WTC11 (cell line): Measurements from ENCODE around the gene WASF3. TPM values are rescaled to one million over a fixed set of nuclear protein-coding genes. Genes with fewer than 3 reads are reported as not detected.

Source experiments
- ATAC-seq: fragments of 200-7000 bp; cut with Tn5 transposase; 2 replicates; pipeline ENCODE4 v1.10.0; 2021; ENCODE audit warnings: mild to moderate bottlenecking, moderate library complexity
- CTCF ChIA-PET: fragments of 300-600 bp; sonication (Branson Sonifier 250); formaldehyde crosslinking; loops from one replicate; lab custom pipeline; 2021; ENCODE audit warnings: antibody characterized with exemption; lab: Charles Lee
- POLR2A ChIA-PET: fragments of 350-600 bp; sonication (Branson Sonifier 250); formaldehyde crosslinking; loops from one replicate; lab custom pipeline; 2021; ENCODE audit warnings: antibody characterized with exemption; lab: Charles Lee
- DNase-seq: peaks from one replicate; pipeline ENCODE4 v3.0.0; 2021; ENCODE audit warnings: low spot score
- H3K27ac Mint-ChIP-seq: 2 replicates; pipeline ENCODE4 v1.8.0; 2021; ENCODE audit warnings: mixed read lengths
- H3K27me3 Mint-ChIP-seq: 2 replicates; pipeline ENCODE4 v1.8.0; 2021; ENCODE audit warnings: low read depth, mild to moderate bottlenecking, moderate library complexity, mixed read lengths
- H3K36me3 Mint-ChIP-seq: 2 replicates; pipeline ENCODE4 v1.8.0; 2021; ENCODE audit warnings: mixed read lengths
- H3K4me1 Mint-ChIP-seq: 2 replicates; pipeline ENCODE4 v1.8.0; 2022; ENCODE audit warnings: mixed read lengths
- H3K4me3 Mint-ChIP-seq: 2 replicates; pipeline ENCODE4 v1.8.0; 2021; ENCODE audit warnings: mild to moderate bottlenecking, moderate library complexity, mixed read lengths
- H3K9me3 Mint-ChIP-seq: 2 replicates; pipeline ENCODE4 v1.8.0; 2021; ENCODE audit warnings: mixed read lengths
- CREB1 ChIP-seq: sonication (generic); formaldehyde crosslinking; IDR thresholded peaks from 2 replicates; pipeline ENCODE4 v1.8.0; 2023; ENCODE audit warnings: mild to moderate bottlenecking, missing genetic modification reagents
- ELF4 ChIP-seq: sonication (generic); formaldehyde crosslinking; IDR thresholded peaks from 2 replicates; pipeline ENCODE4 v1.8.1; 2022; ENCODE audit warnings: low read depth, mild to moderate bottlenecking, moderate library complexity, missing genetic modification reagents
- FOXK1 ChIP-seq: sonication (generic); formaldehyde crosslinking; IDR thresholded peaks from 2 replicates; pipeline ENCODE4 v1.8.0; 2022; ENCODE audit warnings: mild to moderate bottlenecking, moderate library complexity, missing genetic modification reagents
- GABPB1 ChIP-seq: sonication (generic); formaldehyde crosslinking; IDR thresholded peaks from 2 replicates; pipeline ENCODE4 v1.8.1; 2023; ENCODE audit warnings: mild to moderate bottlenecking, missing genetic modification reagents
- GTF2I ChIP-seq: fragments of 250-450 bp; sonication (Bioruptor Pico); conservative IDR thresholded peaks from 2 replicates; pipeline ENCODE4 v1.4.0; 2021; ENCODE audit warnings: mild to moderate bottlenecking
- HMGA2 ChIP-seq: fragments of 250-450 bp; sonication (Bioruptor Pico); IDR thresholded peaks from 2 replicates; pipeline ENCODE4 v1.4.0; 2021; ENCODE audit warnings: mild to moderate bottlenecking, moderate library complexity
- JAZF1 ChIP-seq: fragments of 250-450 bp; sonication (Bioruptor Pico); IDR thresholded peaks from 2 replicates; pipeline ENCODE4 v1.9.0; 2021; ENCODE audit warnings: moderate library complexity, mild to moderate bottlenecking, inconsistent platforms
- JUN ChIP-seq: sonication (generic); formaldehyde crosslinking; IDR thresholded peaks from 2 replicates; pipeline ENCODE4 v1.8.0; 2023; ENCODE audit warnings: mild to moderate bottlenecking, missing genetic modification reagents
- NR2C2 ChIP-seq: sonication (generic); formaldehyde crosslinking; IDR thresholded peaks from 2 replicates; pipeline ENCODE4 v1.8.0; 2022; ENCODE audit warnings: mild to moderate bottlenecking, missing genetic modification reagents
- NR3C1 ChIP-seq: sonication (generic); formaldehyde crosslinking; conservative IDR thresholded peaks from 2 replicates; pipeline ENCODE4 v1.8.1; 2023; ENCODE audit warnings: low read depth, mild to moderate bottlenecking, missing genetic modification reagents
- SP1 ChIP-seq: sonication (generic); formaldehyde crosslinking; conservative IDR thresholded peaks from 2 replicates; pipeline ENCODE4 v1.8.1; 2022; ENCODE audit warnings: missing genetic modification reagents
- TEAD1 ChIP-seq: sonication (generic); formaldehyde crosslinking; IDR thresholded peaks from 2 replicates; pipeline ENCODE4 v1.8.0; 2022; ENCODE audit warnings: mild to moderate bottlenecking, missing genetic modification reagents
- ZNF263 ChIP-seq: sonication (generic); formaldehyde crosslinking; IDR thresholded peaks from 2 replicates; pipeline ENCODE4 v1.8.1; 2022; ENCODE audit warnings: low read depth, mild to moderate bottlenecking, moderate library complexity, missing genetic modification reagents
- ZNF317 ChIP-seq: sonication (generic); formaldehyde crosslinking; IDR thresholded peaks from 2 replicates; pipeline ENCODE4 v1.8.1; 2023; ENCODE audit warnings: low read depth, mild to moderate bottlenecking, moderate library complexity, missing genetic modification reagents, borderline replicate concordance
- total RNA-seq: library from RNA; stranded (reverse); gene quantifications from 3 replicates; pipeline ENCODE4 v1.2.3, GENCODE V29; 2021
- TF ChIP-seq, protein P1 (sequence below): sonication (generic); formaldehyde crosslinking; IDR thresholded peaks from 2 replicates; pipeline ENCODE4 v1.8.0; 2022; ENCODE audit warnings: mild to moderate bottlenecking, missing genetic modification reagents
- TF ChIP-seq, protein P2 (sequence below): sonication (generic); formaldehyde crosslinking; IDR thresholded peaks from 2 replicates; pipeline ENCODE4 v1.8.1; 2022; ENCODE audit warnings: low read depth, missing genetic modification reagents, borderline replicate concordance
- TF ChIP-seq, protein P3 (sequence below): sonication (generic); formaldehyde crosslinking; IDR thresholded peaks from 2 replicates; pipeline ENCODE4 v1.8.1; 2023; ENCODE audit warnings: mild to moderate bottlenecking, missing genetic modification reagents, moderate library complexity
- TF ChIP-seq, protein P4 (sequence below): fragments of 250-450 bp; sonication (Bioruptor Pico); conservative IDR thresholded peaks from 2 replicates; pipeline ENCODE4 v1.9.0; 2021; ENCODE audit warnings: mild to moderate bottlenecking
- TF ChIP-seq, protein P5 (sequence below): fragments of 250-450 bp; sonication (Bioruptor Pico); IDR thresholded peaks from 2 replicates; pipeline ENCODE4 v1.9.0; 2021; ENCODE audit warnings: mild to moderate bottlenecking, borderline replicate concordance

Gene WASF3
- total RNA-seq, 1 experiment from 2014 or later, result 26.8 TPM

DNA sequence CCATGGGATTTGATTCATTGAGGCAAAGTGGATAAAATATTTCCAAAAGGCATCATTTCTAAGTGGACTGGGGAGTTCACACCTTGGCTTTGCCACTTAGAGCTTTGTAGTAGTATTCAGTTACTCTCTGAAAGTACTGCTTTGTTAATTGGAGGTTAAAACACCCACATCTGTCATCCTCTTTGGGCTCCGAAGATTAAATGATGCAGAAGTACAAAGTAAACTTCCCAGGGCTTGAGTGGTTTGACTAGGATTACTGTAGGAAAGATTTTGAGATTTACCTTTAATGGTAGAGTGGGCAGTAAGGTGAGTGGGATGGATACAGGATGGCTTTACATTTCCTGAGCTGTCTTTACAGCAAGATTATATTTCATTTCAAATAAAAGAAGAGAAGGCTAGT lies 42.4 kb downstream of the WASF3 start (continued):
- TF ChIP-seq, protein P1, sequence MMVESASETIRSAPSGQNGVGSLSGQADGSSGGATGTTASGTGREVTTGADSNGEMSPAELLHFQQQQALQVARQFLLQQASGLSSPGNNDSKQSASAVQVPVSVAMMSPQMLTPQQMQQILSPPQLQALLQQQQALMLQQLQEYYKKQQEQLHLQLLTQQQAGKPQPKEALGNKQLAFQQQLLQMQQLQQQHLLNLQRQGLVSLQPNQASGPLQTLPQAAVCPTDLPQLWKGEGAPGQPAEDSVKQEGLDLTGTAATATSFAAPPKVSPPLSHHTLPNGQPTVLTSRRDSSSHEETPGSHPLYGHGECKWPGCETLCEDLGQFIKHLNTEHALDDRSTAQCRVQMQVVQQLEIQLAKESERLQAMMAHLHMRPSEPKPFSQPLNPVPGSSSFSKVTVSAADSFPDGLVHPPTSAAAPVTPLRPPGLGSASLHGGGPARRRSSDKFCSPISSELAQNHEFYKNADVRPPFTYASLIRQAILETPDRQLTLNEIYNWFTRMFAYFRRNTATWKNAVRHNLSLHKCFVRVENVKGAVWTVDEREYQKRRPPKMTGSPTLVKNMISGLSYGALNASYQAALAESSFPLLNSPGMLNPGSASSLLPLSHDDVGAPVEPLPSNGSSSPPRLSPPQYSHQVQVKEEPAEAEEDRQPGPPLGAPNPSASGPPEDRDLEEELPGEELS (CRISPR knock-in tag), result no peak
- TF ChIP-seq, all 79 proteins: peak for 0

DNA sequence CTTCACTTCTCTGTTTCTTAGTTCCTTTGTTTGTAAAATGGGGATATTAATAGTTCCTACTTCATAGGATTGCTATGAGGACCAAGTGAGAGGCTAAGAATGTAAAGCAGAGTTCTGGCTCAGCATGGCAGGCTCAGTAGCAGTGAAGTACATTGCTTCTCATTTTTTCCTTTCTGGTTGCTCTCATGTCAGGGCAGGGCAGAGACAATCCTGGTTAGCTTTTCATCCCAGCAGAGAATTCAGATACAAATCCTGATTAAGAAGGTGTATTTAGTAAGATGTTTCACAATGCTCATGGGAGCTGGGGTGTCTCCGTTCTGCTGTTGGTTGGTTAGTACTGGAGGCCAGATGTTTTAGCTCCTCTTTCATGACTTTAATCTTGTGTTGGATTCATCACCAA lies 42.9 kb downstream of the WASF3 start:
- ChIA-PET POLR2A (no interaction called here), CTCF (interaction anchor here (1.2 kb wide), 1 partner anchor 97 kb away, joined by 3 read pairs; no protein-coding TSS in a partner anchor)
- Mint-ChIP-seq H3K36me3 (peaks cover 5% of the 10 kb centered on the region; the same call in 1 of the 2 replicates), H3K9me3 (peaks cover 6% of the 10 kb centered on the region), H3K27ac (no peak overlapping the region), H3K4me1 (peaks cover 33% of the 10 kb centered on the region), H3K4me3 (no peak overlapping the region), H3K27me3 (no peaks in the 10 kb centered on the region)
- ATAC-seq (no peak), DNase-seq (no peak)
- TF ChIP-seq HMGA2 (CRISPR knock-in tag) (no peak), CREB1 (CRISPR knock-in tag) (no peak), GTF2I (CRISPR knock-in tag) (no peak), JAZF1 (no peak), NR3C1 (no peak), ZNF263 (no peak), NR2C2 (CRISPR knock-in tag) (no peak), JUN (CRISPR knock-in tag) (no peak), GABPB1 (CRISPR knock-in tag) (no peak), ZNF317 (CRISPR knock-in tag) (no peak), FOXK1 (CRISPR knock-in tag) (no peak), ELF4 (no peak), TEAD1 (CRISPR knock-in tag) (no peak), SP1 (CRISPR knock-in tag) (no peak)
- TF ChIP-seq, protein P2, sequence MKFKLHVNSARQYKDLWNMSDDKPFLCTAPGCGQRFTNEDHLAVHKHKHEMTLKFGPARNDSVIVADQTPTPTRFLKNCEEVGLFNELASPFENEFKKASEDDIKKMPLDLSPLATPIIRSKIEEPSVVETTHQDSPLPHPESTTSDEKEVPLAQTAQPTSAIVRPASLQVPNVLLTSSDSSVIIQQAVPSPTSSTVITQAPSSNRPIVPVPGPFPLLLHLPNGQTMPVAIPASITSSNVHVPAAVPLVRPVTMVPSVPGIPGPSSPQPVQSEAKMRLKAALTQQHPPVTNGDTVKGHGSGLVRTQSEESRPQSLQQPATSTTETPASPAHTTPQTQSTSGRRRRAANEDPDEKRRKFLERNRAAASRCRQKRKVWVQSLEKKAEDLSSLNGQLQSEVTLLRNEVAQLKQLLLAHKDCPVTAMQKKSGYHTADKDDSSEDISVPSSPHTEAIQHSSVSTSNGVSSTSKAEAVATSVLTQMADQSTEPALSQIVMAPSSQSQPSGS (CRISPR knock-in tag), result no peak
- TF ChIP-seq, protein P3, sequence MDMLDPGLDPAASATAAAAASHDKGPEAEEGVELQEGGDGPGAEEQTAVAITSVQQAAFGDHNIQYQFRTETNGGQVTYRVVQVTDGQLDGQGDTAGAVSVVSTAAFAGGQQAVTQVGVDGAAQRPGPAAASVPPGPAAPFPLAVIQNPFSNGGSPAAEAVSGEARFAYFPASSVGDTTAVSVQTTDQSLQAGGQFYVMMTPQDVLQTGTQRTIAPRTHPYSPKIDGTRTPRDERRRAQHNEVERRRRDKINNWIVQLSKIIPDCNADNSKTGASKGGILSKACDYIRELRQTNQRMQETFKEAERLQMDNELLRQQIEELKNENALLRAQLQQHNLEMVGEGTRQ (CRISPR knock-in tag), result no peak
- TF ChIP-seq, protein P4, sequence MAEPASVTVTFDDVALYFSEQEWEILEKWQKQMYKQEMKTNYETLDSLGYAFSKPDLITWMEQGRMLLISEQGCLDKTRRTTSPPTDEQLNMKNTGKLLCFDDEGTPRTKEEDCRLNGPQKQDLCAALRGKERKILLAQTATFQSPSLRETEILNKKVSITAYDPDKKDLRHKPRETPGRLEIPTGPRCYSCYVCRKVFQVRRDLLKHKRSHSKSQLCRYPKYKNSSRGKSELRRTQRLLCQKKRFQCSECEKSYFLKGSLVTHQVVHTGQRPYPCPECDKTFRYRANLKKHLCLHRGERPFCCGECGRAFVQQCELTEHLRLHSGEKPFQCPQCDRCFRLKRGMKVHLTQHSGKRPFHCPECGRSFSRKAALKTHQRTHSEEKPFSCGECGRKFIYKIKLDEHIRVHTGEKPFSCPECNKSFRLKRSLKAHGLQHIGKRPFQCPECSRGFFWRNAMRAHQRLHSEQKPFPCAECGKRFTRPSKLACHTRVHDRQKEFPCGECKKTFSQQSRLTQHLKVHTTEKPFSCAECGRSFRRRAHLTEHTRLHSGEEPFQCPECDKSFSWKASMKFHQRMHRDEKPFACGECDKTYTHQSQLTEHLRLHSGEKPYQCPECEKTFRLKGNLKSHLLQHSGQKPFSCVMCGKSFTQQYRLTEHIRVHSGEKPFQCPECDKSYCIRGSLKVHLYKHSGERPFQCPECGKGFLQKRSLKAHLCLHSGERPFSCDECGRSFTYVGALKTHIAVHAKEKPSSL (CRISPR knock-in tag), result no peak
- TF ChIP-seq, protein P5, sequence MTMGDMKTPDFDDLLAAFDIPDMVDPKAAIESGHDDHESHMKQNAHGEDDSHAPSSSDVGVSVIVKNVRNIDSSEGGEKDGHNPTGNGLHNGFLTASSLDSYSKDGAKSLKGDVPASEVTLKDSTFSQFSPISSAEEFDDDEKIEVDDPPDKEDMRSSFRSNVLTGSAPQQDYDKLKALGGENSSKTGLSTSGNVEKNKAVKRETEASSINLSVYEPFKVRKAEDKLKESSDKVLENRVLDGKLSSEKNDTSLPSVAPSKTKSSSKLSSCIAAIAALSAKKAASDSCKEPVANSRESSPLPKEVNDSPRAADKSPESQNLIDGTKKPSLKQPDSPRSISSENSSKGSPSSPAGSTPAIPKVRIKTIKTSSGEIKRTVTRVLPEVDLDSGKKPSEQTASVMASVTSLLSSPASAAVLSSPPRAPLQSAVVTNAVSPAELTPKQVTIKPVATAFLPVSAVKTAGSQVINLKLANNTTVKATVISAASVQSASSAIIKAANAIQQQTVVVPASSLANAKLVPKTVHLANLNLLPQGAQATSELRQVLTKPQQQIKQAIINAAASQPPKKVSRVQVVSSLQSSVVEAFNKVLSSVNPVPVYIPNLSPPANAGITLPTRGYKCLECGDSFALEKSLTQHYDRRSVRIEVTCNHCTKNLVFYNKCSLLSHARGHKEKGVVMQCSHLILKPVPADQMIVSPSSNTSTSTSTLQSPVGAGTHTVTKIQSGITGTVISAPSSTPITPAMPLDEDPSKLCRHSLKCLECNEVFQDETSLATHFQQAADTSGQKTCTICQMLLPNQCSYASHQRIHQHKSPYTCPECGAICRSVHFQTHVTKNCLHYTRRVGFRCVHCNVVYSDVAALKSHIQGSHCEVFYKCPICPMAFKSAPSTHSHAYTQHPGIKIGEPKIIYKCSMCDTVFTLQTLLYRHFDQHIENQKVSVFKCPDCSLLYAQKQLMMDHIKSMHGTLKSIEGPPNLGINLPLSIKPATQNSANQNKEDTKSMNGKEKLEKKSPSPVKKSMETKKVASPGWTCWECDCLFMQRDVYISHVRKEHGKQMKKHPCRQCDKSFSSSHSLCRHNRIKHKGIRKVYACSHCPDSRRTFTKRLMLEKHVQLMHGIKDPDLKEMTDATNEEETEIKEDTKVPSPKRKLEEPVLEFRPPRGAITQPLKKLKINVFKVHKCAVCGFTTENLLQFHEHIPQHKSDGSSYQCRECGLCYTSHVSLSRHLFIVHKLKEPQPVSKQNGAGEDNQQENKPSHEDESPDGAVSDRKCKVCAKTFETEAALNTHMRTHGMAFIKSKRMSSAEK (CRISPR knock-in tag), result no peak
